K562 (cell line): ENCODE results near the gene POC1B. TPM values are rescaled to one million over a fixed set of nuclear protein-coding genes. Genes with fewer than 3 reads are reported as not detected.
A peak's percentile ranks its signal among the peaks of the same experiment; 100 is the strongest.

ENCODE experiments used
- CEBPG ChIP-seq, 3 experiments: fragments of 200-800 bp in 1 of 3; sonication (Bioruptor generic) in 1 of 3; sonication (generic) in 1 of 3; formaldehyde crosslinking in 1 of 3; IDR thresholded peaks in 2 of 3; conservative IDR thresholded peaks in 1 of 3; 2 replicates each; pipeline versions ENCODE4 v1.6.1 to v1.8.0; 2016 to 2022; ENCODE audit warnings: missing compliant biosample characterization in 2 of 3, missing genetic modification characterization in 2 of 3, mild to moderate bottlenecking in 1 of 3, missing genetic modification reagents in 1 of 3
- DIDO1 ChIP-seq: fragments of 450-650 bp; IDR thresholded peaks from 2 replicates; pipeline ENCODE4 v1.6.1; 2016; ENCODE audit warnings: low read depth, missing biosample characterization, missing genetic modification characterization
- EP300 ChIP-seq: IDR thresholded peaks from 2 replicates; pipeline ENCODE4 v1.6.1; 2012; ENCODE audit warnings: low read length, improper control_type of control experiment
- ILF3 ChIP-seq: fragments of 450-650 bp; IDR thresholded peaks from 2 replicates; pipeline ENCODE4 v1.6.1; 2018; ENCODE audit warnings: antibody characterized with exemption, mild to moderate bottlenecking, moderate library complexity, borderline replicate concordance
- L3MBTL2 ChIP-seq: fragments of 450-650 bp; IDR thresholded peaks from 2 replicates; pipeline ENCODE4 v1.6.1; 2016; ENCODE audit warnings: mild to moderate bottlenecking, moderate library complexity
- MAFF ChIP-seq: IDR thresholded peaks from 2 replicates; pipeline ENCODE4 v1.6.1; 2012; ENCODE audit warnings: low read length, improper control_type of control experiment
- MYBL2 ChIP-seq, 2 experiments: fragments of 450-650 bp in 1 of 2; sonication (generic) in 1 of 2; formaldehyde crosslinking in 1 of 2; IDR thresholded peaks; 2 replicates each; pipeline versions ENCODE4 v1.6.1 to v1.8.1; 2017 to 2022; ENCODE audit warnings: borderline replicate concordance in 1 of 2, inconsistent platforms in 1 of 2, low read depth in 1 of 2, mild to moderate bottlenecking in 1 of 2, missing genetic modification reagents in 1 of 2, moderate library complexity in 1 of 2
- NUFIP1 ChIP-seq: fragments of 450-650 bp; IDR thresholded peaks from 2 replicates; pipeline ENCODE4 v1.6.1; 2018; ENCODE audit not compliant: partially characterized antibody
- PHF8 ChIP-seq: fragments of 200-600 bp; sonication (generic); IDR thresholded peaks from 2 replicates; pipeline ENCODE4 v1.6.1; 2012; ENCODE audit warnings: mixed run types, mild to moderate bottlenecking, inconsistent platforms, low read length, moderate library complexity, borderline replicate concordance
- RUNX1 ChIP-seq: sonication (generic); IDR thresholded peaks from 2 replicates; pipeline ENCODE4 v1.6.1; 2016; ENCODE audit warnings: antibody characterized with exemption, low read depth
- SAP30 ChIP-seq: fragments of 200-600 bp; sonication (generic); IDR thresholded peaks from 2 replicates; pipeline ENCODE4 v1.6.1; 2012; ENCODE audit warnings: borderline replicate concordance, low read depth, mild to moderate bottlenecking, moderate library complexity, low read length, control low read depth, inconsistent platforms; ENCODE audit not compliant: insufficient read depth, poor library complexity, severe bottlenecking
- SUPT5H ChIP-seq: fragments of 450-650 bp; IDR thresholded peaks from 2 replicates; pipeline ENCODE4 v1.6.1; 2016
- TCF7L2 ChIP-seq: fragments of 150-350 bp; IDR thresholded peaks from 2 replicates; pipeline ENCODE4 v1.6.1; 2016; ENCODE audit warnings: low read depth, mild to moderate bottlenecking, low read length, moderate library complexity
- TCFL5 ChIP-seq: fragments of 250-450 bp; sonication (Bioruptor Pico); conservative IDR thresholded peaks from 2 replicates; pipeline ENCODE4 v1.6.1; 2021; ENCODE audit warnings: mild to moderate bottlenecking, moderate library complexity, matching md5 sums
- XRCC5 ChIP-seq: fragments of 200-400 bp; formaldehyde crosslinking; IDR thresholded peaks from 2 replicates; pipeline ENCODE4 v1.6.1; 2017; ENCODE audit warnings: low read depth, mild to moderate bottlenecking, low read length
- ZFX ChIP-seq: sonication (generic); formaldehyde crosslinking; IDR thresholded peaks from 2 replicates; pipeline ENCODE4 v1.8.0; 2022; ENCODE audit warnings: mild to moderate bottlenecking, missing genetic modification reagents, moderate library complexity
- ZNF165 ChIP-seq: fragments of 250-450 bp; sonication (Bioruptor Pico); IDR thresholded peaks from 2 replicates; pipeline ENCODE4 v1.4.0; 2020; ENCODE audit warnings: borderline replicate concordance
- polyA plus RNA-seq, 8 experiments: library from polyadenylated mRNA; depleted of rRNA in 4 of 8; stranded (reverse) in 5 of 8; unstranded in 3 of 8; fragments of >200 nt; fragmentation: Nextera tagmentation in 2 of 8; fragmentation: Illumina TruSeq in 1 of 8; extraction: Ambion mirVana in 2 of 8; extraction: Trizol in 1 of 8; gene quantifications; 2 replicates each; pipeline versions ENCODE4 v1.2.1 to v1.2.3, GENCODE V29; 2011 to 2014; ENCODE audit warnings: inconsistent platforms in 1 of 8, missing spikeins in 1 of 8
- total RNA-seq, 7 experiments: library from RNA; depleted of rRNA in 6 of 7; stranded (reverse); fragments of >200 nt in 6 of 7; fragmentation: Illumina TruSeq in 2 of 7; extraction: Trizol in 2 of 7; gene quantifications; 2 replicates each; pipeline versions ENCODE4 v1.2.1 to v1.2.3, GENCODE V29; 2011 to 2021; ENCODE audit warnings: low replicate concordance in 1 of 7
- TF ChIP-seq, protein P1 (sequence below): fragments of 250-450 bp; sonication (Bioruptor Pico); IDR thresholded peaks from 2 replicates; pipeline ENCODE4 v1.8.0; 2021; ENCODE audit warnings: borderline replicate concordance, mild to moderate bottlenecking, moderate library complexity; ENCODE audit not compliant: poor library complexity, severe bottlenecking
- TF ChIP-seq, protein P2 (sequence below): fragments of 450-650 bp; formaldehyde crosslinking; IDR thresholded peaks from 2 replicates; pipeline ENCODE4 v1.4.0; 2020; ENCODE audit warnings: mild to moderate bottlenecking
- TF ChIP-seq, protein P3 (sequence below), 2 experiments: fragments of 450-650 bp; IDR thresholded peaks; 2 replicates each; pipeline ENCODE4 v1.6.1; 2016
- TF ChIP-seq, protein P4 (sequence below): sonication (generic); formaldehyde crosslinking; IDR thresholded peaks from 2 replicates; pipeline ENCODE4 v1.8.0; 2022; ENCODE audit warnings: missing genetic modification reagents, mild to moderate bottlenecking, borderline replicate concordance

The POC1B gene
- total and polyA plus RNA-seq, 9 of the 15 experiments (the other 6 are each of a cell fraction or from before 2014, with no cell fraction given) = 4.5 to 16.1 (median 10.4) TPM

DNA sequence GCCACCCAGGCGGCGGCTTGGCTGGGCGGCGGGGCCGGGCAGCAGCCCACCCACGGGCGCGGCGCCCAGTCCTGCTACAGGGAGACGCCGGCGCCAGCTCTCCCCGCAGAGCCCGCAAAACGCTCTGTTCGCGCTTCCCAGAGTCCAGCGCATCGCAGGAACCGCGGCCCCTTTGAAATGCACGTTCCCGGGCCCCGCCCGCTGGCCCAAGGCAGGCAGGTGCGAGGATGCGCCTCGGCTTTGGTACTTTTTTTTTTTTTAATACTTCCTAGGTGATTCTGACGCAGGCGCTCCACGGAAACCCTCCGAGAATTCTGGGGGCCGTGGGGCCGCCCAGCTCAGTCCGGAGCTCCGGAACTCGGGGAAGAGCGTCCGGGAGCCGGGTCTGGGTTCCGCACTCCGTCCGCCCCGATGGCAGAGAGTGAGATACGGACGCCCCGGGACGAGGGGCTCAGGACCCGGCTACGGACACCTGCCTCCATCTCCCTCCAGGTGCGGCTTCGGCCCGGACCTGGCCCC, 483 bp downstream of the POC1B start (continued):
- TF ChIP-seq L3MBTL2 (peak; percentile 8), ZNF165 (CRISPR knock-in tag) (no peak), ILF3 (no peak), CEBPG (CRISPR knock-in tag; IDR thresholded peaks at IDR 0.05) (no peak), CEBPG (tag; conservative IDR thresholded peaks at IDR 0.05 in 1 of 2, IDR thresholded peaks at IDR 0.05 in 1 of 2) (no peak), XRCC5 (no peak; the same call in 1 of the 2 replicates), RUNX1 (no peak), EP300 (no peak), ZFX (CRISPR knock-in tag) (peak; percentile 59), SAP30 (peak; percentile 24), NUFIP1 (no peak), MYBL2 (IDR thresholded peaks at IDR 0.05; ENCODE audit: low read depth) (no peak), MYBL2 (CRISPR knock-in tag; IDR thresholded peaks at IDR 0.05; ENCODE audit: borderline replicate concordance) (no peak), TCF7L2 (no peak), TCFL5 (CRISPR knock-in tag) (no peak), DIDO1 (tag) (no peak), MAFF (no peak), SUPT5H (no peak), PHF8 (0 out of 2 replicates have a peak, but pooled peaks have one; percentile 3)
- TF ChIP-seq, protein P1, sequence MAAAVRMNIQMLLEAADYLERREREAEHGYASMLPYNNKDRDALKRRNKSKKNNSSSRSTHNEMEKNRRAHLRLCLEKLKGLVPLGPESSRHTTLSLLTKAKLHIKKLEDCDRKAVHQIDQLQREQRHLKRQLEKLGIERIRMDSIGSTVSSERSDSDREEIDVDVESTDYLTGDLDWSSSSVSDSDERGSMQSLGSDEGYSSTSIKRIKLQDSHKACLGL = no peak
- TF ChIP-seq, protein P2, sequence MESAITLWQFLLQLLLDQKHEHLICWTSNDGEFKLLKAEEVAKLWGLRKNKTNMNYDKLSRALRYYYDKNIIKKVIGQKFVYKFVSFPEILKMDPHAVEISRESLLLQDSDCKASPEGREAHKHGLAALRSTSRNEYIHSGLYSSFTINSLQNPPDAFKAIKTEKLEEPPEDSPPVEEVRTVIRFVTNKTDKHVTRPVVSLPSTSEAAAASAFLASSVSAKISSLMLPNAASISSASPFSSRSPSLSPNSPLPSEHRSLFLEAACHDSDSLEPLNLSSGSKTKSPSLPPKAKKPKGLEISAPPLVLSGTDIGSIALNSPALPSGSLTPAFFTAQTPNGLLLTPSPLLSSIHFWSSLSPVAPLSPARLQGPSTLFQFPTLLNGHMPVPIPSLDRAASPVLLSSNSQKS (CRISPR knock-in tag) = no peak
- TF ChIP-seq, protein P3, sequence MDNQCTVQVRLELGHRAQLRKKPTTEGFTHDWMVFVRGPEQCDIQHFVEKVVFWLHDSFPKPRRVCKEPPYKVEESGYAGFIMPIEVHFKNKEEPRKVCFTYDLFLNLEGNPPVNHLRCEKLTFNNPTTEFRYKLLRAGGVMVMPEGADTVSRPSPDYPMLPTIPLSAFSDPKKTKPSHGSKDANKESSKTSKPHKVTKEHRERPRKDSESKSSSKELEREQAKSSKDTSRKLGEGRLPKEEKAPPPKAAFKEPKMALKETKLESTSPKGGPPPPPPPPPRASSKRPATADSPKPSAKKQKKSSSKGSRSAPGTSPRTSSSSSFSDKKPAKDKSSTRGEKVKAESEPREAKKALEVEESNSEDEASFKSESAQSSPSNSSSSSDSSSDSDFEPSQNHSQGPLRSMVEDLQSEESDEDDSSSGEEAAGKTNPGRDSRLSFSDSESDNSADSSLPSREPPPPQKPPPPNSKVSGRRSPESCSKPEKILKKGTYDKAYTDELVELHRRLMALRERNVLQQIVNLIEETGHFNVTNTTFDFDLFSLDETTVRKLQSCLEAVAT (IDR thresholded peaks at IDR 0.05) = no peak
- TF ChIP-seq, protein P4, sequence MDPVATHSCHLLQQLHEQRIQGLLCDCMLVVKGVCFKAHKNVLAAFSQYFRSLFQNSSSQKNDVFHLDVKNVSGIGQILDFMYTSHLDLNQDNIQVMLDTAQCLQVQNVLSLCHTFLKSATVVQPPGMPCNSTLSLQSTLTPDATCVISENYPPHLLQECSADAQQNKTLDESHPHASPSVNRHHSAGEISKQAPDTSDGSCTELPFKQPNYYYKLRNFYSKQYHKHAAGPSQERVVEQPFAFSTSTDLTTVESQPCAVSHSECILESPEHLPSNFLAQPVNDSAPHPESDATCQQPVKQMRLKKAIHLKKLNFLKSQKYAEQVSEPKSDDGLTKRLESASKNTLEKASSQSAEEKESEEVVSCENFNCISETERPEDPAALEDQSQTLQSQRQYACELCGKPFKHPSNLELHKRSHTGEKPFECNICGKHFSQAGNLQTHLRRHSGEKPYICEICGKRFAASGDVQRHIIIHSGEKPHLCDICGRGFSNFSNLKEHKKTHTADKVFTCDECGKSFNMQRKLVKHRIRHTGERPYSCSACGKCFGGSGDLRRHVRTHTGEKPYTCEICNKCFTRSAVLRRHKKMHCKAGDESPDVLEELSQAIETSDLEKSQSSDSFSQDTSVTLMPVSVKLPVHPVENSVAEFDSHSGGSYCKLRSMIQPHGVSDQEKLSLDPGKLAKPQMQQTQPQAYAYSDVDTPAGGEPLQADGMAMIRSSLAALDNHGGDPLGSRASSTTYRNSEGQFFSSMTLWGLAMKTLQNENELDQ (CRISPR knock-in tag) = no peak
